ENCODE data around the gene KRTAP2-1. TPM values are rescaled to one million over a fixed set of nuclear protein-coding genes. Genes with fewer than 3 reads are reported as not detected.
"Not testable (repeated sequence)": the region's sequence is repeated elsewhere in the genome, so short reads cannot be mapped to it uniquely, and the experiment has no call there.

The KRTAP2-1 gene
- total RNA-seq, 1 donor from 2014 or later = not detected

DNA sequence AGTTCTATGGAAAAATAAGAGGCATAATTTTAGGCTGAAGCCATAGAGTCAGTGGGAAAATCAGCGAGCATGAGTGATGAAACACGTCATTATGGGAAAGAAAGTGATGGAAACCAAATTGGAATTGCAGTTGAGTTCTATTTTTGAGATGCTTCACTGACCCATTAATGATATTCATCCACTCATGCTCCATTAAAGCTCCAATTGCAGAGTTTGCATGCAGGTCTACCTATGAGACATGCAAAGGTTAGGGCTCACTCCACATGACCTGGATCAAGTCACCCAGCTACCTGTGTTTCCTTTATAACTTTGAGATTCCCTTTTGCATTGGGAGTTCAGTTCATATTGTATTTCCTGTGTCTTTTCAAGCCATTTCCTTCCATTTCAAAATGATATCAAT lies 26.6 kb upstream of the KRTAP2-1 start:
- H3K9me3 Mint-ChIP-seq = no peaks in the 10 kb centered on the region
- H3K4me1 Mint-ChIP-seq = no peaks in the 10 kb centered on the region
- peaks cover 23% of the 10 kb centered on the region for H3K27me3 Mint-ChIP-seq (ENCODE audit: low read depth)
- no peaks in the 10 kb centered on the region for H3K36me3 Mint-ChIP-seq (ENCODE audit: low read depth)
- TF ChIP-seq, protein P1, sequence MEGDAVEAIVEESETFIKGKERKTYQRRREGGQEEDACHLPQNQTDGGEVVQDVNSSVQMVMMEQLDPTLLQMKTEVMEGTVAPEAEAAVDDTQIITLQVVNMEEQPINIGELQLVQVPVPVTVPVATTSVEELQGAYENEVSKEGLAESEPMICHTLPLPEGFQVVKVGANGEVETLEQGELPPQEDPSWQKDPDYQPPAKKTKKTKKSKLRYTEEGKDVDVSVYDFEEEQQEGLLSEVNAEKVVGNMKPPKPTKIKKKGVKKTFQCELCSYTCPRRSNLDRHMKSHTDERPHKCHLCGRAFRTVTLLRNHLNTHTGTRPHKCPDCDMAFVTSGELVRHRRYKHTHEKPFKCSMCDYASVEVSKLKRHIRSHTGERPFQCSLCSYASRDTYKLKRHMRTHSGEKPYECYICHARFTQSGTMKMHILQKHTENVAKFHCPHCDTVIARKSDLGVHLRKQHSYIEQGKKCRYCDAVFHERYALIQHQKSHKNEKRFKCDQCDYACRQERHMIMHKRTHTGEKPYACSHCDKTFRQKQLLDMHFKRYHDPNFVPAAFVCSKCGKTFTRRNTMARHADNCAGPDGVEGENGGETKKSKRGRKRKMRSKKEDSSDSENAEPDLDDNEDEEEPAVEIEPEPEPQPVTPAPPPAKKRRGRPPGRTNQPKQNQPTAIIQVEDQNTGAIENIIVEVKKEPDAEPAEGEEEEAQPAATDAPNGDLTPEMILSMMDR (conservative IDR thresholded peaks at IDR 0.05) = no peak
- no peak overlapping the region for H3K27ac Mint-ChIP-seq (ENCODE audit: unreplicated experiment)
- H3K4me3 Mint-ChIP-seq = no peak overlapping the region
- no peak for DNase-seq (ENCODE audit: low read depth, low spot score)

DNA sequence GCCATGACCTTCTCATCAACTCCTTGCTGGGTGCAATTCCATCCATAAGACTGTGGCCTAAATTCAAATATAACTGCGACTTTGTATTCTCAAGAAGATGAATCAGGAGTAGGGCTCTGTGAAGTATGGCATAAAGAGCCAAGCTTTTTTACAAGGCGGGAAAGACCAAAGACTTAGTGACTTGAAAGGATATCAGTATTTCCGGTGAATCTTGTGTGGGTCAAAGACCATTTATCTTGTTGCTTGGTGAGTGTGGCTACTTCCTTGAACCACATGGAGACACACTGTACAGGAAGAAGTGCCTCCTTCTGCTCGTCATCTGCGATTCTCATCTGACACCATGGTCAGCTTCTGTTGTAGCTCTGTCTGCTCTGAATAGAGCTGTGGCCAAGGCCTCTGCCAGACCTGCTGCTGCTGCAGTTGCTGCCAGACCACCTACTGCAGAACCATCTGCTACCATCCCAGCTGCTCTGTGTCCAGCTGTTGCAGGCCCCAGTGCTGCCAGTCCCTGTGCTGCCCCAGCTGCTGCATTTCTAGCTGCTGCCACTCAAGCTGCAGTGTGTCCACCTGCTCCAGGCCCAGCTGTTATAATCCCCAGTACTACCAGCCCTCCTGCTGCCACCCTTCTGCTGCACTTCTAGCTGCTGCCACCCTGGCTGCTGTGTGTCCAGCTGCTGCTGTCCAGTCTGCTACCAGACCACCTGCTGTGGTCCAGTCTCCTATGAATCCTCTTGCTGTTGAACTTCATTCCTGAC lies 24.7 kb upstream of the KRTAP2-1 start:
- Mint-ChIP-seq H3K4me1 (no peaks in the 10 kb centered on the region), H3K36me3 (ENCODE audit: low read depth) (no peaks in the 10 kb centered on the region), H3K4me3 (no peak overlapping the region), H3K27ac (ENCODE audit: unreplicated experiment) (no peak overlapping the region), H3K27me3 (ENCODE audit: low read depth) (peaks cover 17% of the 10 kb centered on the region), H3K9me3 (no peaks in the 10 kb centered on the region)
- DNase-seq (ENCODE audit: low read depth, low spot score) = no peak
- TF ChIP-seq, protein P1 (conservative IDR thresholded peaks at IDR 0.05) = no peak

DNA sequence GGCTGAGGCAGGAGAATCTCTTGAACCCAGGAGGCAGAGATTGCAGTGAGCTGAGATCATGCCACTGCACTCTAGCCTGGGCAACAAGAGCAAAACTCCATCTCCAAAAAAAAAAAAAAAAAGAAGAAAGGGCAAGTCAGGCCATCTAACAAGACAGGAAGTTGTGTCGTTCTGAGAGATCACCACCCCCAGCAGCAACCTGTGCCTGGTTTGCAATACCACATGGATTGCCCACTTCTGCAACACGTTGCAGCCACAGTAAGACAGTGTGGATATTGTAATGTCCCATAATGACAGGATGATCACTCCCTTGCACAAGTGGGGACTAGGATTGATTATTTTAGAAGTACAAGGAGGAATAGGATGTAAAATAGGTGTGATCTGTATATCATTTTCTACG lies 21.9 kb upstream of the KRTAP2-1 start:
- Mint-ChIP-seq H3K27ac (ENCODE audit: unreplicated experiment) (no peak overlapping the region), H3K36me3 (ENCODE audit: low read depth) (no peaks in the 10 kb centered on the region), H3K9me3 (no peaks in the 10 kb centered on the region), H3K4me1 (no peaks in the 10 kb centered on the region), H3K4me3 (no peak overlapping the region), H3K27me3 (ENCODE audit: low read depth) (no peaks in the 10 kb centered on the region)
- no peak for DNase-seq (ENCODE audit: low read depth, low spot score)
- TF ChIP-seq, protein P1 (conservative IDR thresholded peaks at IDR 0.05) = no peak

- TF ChIP-seq, protein P1 (conservative IDR thresholded peaks at IDR 0.05) = no peak
- no peaks in the 10 kb centered on the region for H3K9me3 Mint-ChIP-seq
- no peaks in the 10 kb centered on the region for H3K4me1 Mint-ChIP-seq
- no peak overlapping the region for H3K4me3 Mint-ChIP-seq
- H3K36me3 Mint-ChIP-seq (ENCODE audit: low read depth) = no peaks in the 10 kb centered on the region
- H3K27me3 Mint-ChIP-seq (ENCODE audit: low read depth) = no peaks in the 10 kb centered on the region
- no peak overlapping the region for H3K27ac Mint-ChIP-seq (ENCODE audit: unreplicated experiment)
- DNase-seq (ENCODE audit: low read depth, low spot score) = no peak
Observed at GRCh38 chr17:41067281-41067680, 20.2 kb upstream of the KRTAP2-1 start.

DNA sequence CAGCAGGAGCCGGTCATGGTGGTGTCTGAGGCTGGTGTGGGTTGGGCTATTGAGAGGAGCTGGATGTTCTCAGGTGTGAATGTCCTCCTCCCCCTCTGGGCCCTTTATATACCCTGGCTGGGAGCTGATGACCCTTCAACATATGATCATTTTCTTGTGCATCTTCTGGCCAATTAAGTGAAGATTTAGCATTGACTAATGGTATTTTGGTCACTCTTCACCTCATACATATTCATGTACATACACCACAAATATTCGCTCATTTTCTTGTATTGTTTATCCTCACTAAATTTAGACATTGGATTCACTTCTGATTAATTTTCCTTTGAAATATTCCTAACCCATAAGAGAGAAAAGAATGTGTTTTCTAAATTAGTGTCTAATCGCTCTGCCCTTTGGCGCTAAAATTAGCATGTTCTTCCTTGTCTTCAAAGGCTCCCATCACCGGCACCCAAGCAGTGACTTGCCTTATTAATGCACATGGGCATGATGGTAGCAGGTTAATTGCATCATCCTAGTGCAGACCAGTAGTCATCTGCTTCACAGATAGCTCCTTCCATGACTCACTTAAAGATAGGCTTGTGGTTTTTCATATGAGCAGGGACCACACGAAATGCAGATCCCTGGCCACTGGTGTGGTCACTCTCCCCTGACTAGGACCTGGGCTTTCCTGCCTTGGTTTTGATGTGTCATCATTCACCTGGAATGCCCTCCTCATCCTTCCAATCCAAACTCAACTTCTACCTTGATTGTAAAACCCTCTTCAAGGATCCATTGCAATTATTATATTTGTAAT lies 18.9 kb upstream of the KRTAP2-1 start, which contains the start of gene KRTAP2-4:
Gene KRTAP2-4 (minus strand): TSS at position 51 of the 796 bp plus-strand sequence. CDS start 34 bp downstream, at position 17.
- H3K4me3 Mint-ChIP-seq = no peak within 1 kb of the TSS
- no peaks in the 10 kb centered on the region for H3K36me3 Mint-ChIP-seq (ENCODE audit: low read depth)
- no peak within 1 kb of the TSS for H3K27ac Mint-ChIP-seq (ENCODE audit: unreplicated experiment)

DNA sequence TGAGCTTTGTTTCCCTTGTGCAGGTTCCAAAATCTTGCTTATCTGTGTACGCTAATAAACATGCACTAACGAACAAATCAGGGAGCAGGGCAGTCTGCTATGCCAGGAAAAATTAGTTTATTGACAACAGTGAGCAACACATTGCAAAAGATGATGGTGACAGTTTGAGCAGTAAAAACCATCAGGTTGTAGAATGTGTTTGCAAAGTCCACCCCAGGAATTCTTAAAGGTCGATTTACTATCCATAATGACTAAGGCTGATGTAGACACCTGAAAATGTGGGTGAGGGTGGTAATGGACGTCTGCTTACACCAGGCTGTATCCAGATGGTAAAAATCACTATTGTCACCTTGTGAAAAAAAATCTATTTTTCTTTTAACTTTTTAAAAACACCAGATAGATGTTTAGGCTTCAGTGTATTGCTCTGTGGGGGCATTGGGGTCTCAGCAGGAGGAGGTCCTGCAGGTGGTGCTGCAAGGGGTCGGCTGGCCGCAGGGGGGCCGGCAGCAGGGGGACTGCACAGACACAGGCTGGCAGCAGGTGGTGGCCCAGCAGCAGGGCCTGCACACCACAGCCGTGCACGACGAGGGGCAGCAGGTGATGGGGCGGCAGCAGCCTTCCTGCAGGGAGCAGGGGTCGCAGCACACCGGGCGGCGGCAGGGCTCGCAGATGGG lies 18.0 kb upstream of the KRTAP2-1 start:
- H3K4me1 Mint-ChIP-seq; H3K27ac Mint-ChIP-seq (ENCODE audit: unreplicated experiment); H3K36me3 Mint-ChIP-seq (ENCODE audit: low read depth); H3K9me3 Mint-ChIP-seq; DNase-seq (ENCODE audit: low read depth, low spot score); H3K4me3 Mint-ChIP-seq; H3K27me3 Mint-ChIP-seq (ENCODE audit: low read depth): not testable (repeated sequence)

More for the DNA sequence above, 18.9 kb upstream of the KRTAP2-1 start, which contains the start of gene KRTAP2-4:
- Mint-ChIP-seq H3K27me3 (ENCODE audit: low read depth) (no peaks in the 10 kb centered on the region), H3K4me1 (no peaks in the 10 kb centered on the region), H3K9me3 (no peaks in the 10 kb centered on the region)
- TF ChIP-seq, protein P1 (conservative IDR thresholded peaks at IDR 0.05) = no peak
- DNase-seq (ENCODE audit: low read depth, low spot score) = no peak
